NCI-H774 (cell line): Measurements from ENCODE around the gene MICU1.
"Not testable (repeated sequence)": the region's sequence is repeated elsewhere in the genome, so short reads cannot be mapped to it uniquely, and the experiment has no call there.

Source experiments
- DNase-seq: peaks from one replicate; lab custom pipeline; 2025; lab: John Stamatoyannopoulos, UW

MICU1 gene

GRCh38 chr10:72386916-72387586 lies 238.8 kb downstream of the MICU1 start:
- no peak for DNase-seq

- DNase-seq: no peak
Measured at GRCh38 chr10:72385724-72386123, 240.2 kb downstream of the MICU1 start.

GRCh38 chr10:72384982-72385381 lies 240.9 kb downstream of the MICU1 start:
- DNase-seq: not testable (repeated sequence)

- DNase-seq: no peak
Measured at GRCh38 chr10:72379776-72380175, 246.1 kb downstream of the MICU1 start.

GRCh38 chr10:72379062-72379461 lies 246.8 kb downstream of the MICU1 start:
- no peak for DNase-seq

- DNase-seq: no peak
Measured at GRCh38 chr10:72375585-72375984, 250.3 kb downstream of the MICU1 start.

- no peak for DNase-seq
Measured at GRCh38 chr10:72375173-72375572, 250.7 kb downstream of the MICU1 start.

- DNase-seq: no peak
Measured at GRCh38 chr10:72370201-72370722, 255.6 kb downstream of the MICU1 start.

GRCh38 chr10:72367301-72367960 lies 258.4 kb downstream of the MICU1 start:
- no peak for DNase-seq

- no peak for DNase-seq
Measured at GRCh38 chr10:72365106-72365895, 260.6 kb downstream of the MICU1 start.

- peak; percentile 77 for DNase-seq
Measured at GRCh38 chr10:72364239-72364777, 261.6 kb downstream of the MICU1 start.

- no peak for DNase-seq
Measured at GRCh38 chr10:72356987-72357386, 268.9 kb downstream of the MICU1 start.

- DNase-seq: no peak
Measured at GRCh38 chr10:72356115-72356514, 269.8 kb downstream of the MICU1 start.

GRCh38 chr10:72355214-72355555 lies 270.7 kb downstream of the MICU1 start:
- DNase-seq: no peak

GRCh38 chr10:72354356-72355213 lies 271.3 kb downstream of the MICU1 start, which contains the start of gene DNAJB12:
Gene DNAJB12 (minus strand): TSS chr10:72354919. CDS start chr10:72354897, 22 bp downstream.
- peak; percentile 93 for DNase-seq

- no peak for DNase-seq
Measured at GRCh38 chr10:72353965-72354355, 271.9 kb downstream of the MICU1 start.

- no peak for DNase-seq
Measured at GRCh38 chr10:72353028-72353964, 272.6 kb downstream of the MICU1 start.

GRCh38 chr10:72351479-72351878 lies 274.4 kb downstream of the MICU1 start:
- DNase-seq: no peak

- no peak for DNase-seq
Measured at GRCh38 chr10:72349438-72349837, 276.4 kb downstream of the MICU1 start.

GRCh38 chr10:72348282-72348681 lies 277.6 kb downstream of the MICU1 start:
- DNase-seq: no peak
